DND-41 (cell line): ENCODE measurements around the gene PCID2.

ENCODE experiments used
- ATAC-seq: fragments of 200-7000 bp; cut with Tn5 transposase; 3 replicates; pipeline ENCODE4 v1.9.1; 2021; ENCODE audit warnings: low read depth; ENCODE audit not compliant: insufficient read depth
- DNase-seq: peaks from one replicate; pipeline ENCODE4 v3.0.0-alpha.2; 2020
- H2AFZ ChIP-seq: 2 replicates; pipeline ENCODE4 v1.6.0; 2012; ENCODE audit warnings: low read depth, low read length
- H3K27ac ChIP-seq: 2 replicates; pipeline ENCODE4 v1.5.1; 2012; ENCODE audit warnings: low read length, inconsistent platforms
- H3K27me3 ChIP-seq: fragments of 200-600 bp; sonication (generic); 2 replicates; pipeline ENCODE4 v1.6.0; 2012; ENCODE audit warnings: low read length, mild to moderate bottlenecking, inconsistent platforms; ENCODE audit not compliant: insufficient read depth, poor library complexity
- H3K36me3 ChIP-seq: 2 replicates; pipeline ENCODE4 v1.5.1; 2012; ENCODE audit warnings: low read length, inconsistent platforms; ENCODE audit not compliant: insufficient read depth
- H3K4me1 ChIP-seq: 2 replicates; pipeline ENCODE4 v1.5.1; 2012; ENCODE audit warnings: mild to moderate bottlenecking, low read length; ENCODE audit not compliant: insufficient read depth
- H3K4me2 ChIP-seq: 2 replicates; pipeline ENCODE4 v1.6.0; 2012; ENCODE audit warnings: mild to moderate bottlenecking, moderate library complexity, low read length, inconsistent platforms; ENCODE audit not compliant: insufficient read depth
- H3K4me3 ChIP-seq, 2 experiments: fragments of 200-600 bp in 1 of 2; shearing (Covaris generic) in 1 of 2; 2 replicates each; pipeline ENCODE4 v1.5.1; 2012 to 2016; ENCODE audit warnings: inconsistent platforms in 2 of 2, low read length in 2 of 2, mild to moderate bottlenecking in 2 of 2, low read depth in 1 of 2, moderate library complexity in 1 of 2
- H3K79me2 ChIP-seq: 2 replicates; pipeline ENCODE4 v1.6.0; 2012; ENCODE audit warnings: low read length, inconsistent platforms; ENCODE audit not compliant: insufficient read depth
- H3K9ac ChIP-seq: 2 replicates; pipeline ENCODE4 v1.6.0; 2012; ENCODE audit warnings: low read depth, mild to moderate bottlenecking, inconsistent platforms, low read length, moderate library complexity
- H3K9me3 ChIP-seq: 2 replicates; pipeline ENCODE4 v1.5.1; 2012; ENCODE audit warnings: low read length, moderate library complexity, mild to moderate bottlenecking, inconsistent platforms; ENCODE audit not compliant: insufficient read depth, severe bottlenecking
- H4K20me1 ChIP-seq: 2 replicates; pipeline ENCODE4 v1.6.0; 2012; ENCODE audit warnings: low read length; ENCODE audit not compliant: insufficient read depth
- EZH2 ChIP-seq: IDR thresholded peaks from 3 replicates; pipeline ENCODE4 v1.6.1; 2012; ENCODE audit warnings: borderline replicate concordance, low read depth, mild to moderate bottlenecking, moderate library complexity, low read length, inconsistent platforms; ENCODE audit not compliant: severe bottlenecking
- TF ChIP-seq, protein P1 (sequence below): IDR thresholded peaks from 2 replicates; pipeline ENCODE4 v1.5.1; 2012; ENCODE audit warnings: borderline replicate concordance, low read length, moderate library complexity, mild to moderate bottlenecking; ENCODE audit not compliant: poor library complexity, severe bottlenecking; ENCODE audit errors: extremely low read depth

The PCID2 gene

DNA sequence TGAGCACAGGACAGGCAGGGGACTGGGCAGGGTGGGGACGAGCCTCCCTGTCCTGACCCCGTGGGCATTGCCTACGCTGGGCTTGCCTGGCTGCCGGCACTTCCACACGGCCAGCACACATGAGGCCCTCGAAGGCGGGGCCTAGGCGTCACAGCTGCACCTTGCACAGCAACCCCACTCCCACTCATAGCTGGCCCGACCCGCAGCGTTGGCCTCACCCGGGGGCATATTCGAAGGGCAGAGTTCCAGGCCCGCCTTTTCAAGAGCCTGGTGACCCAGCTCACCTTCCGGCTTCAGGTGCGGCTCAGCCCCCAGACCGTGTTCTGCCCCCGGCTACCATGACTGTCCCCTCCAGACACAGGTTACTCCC lies 66.9 kb downstream of the PCID2 start:
- H3K4me2 ChIP-seq: no peak overlapping the region
- ATAC-seq: no peak
- DNase-seq: no peak
- H3K27ac ChIP-seq: no peak overlapping the region
- no peak overlapping the region for H3K9ac ChIP-seq
- TF ChIP-seq, protein P1, sequence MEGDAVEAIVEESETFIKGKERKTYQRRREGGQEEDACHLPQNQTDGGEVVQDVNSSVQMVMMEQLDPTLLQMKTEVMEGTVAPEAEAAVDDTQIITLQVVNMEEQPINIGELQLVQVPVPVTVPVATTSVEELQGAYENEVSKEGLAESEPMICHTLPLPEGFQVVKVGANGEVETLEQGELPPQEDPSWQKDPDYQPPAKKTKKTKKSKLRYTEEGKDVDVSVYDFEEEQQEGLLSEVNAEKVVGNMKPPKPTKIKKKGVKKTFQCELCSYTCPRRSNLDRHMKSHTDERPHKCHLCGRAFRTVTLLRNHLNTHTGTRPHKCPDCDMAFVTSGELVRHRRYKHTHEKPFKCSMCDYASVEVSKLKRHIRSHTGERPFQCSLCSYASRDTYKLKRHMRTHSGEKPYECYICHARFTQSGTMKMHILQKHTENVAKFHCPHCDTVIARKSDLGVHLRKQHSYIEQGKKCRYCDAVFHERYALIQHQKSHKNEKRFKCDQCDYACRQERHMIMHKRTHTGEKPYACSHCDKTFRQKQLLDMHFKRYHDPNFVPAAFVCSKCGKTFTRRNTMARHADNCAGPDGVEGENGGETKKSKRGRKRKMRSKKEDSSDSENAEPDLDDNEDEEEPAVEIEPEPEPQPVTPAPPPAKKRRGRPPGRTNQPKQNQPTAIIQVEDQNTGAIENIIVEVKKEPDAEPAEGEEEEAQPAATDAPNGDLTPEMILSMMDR: no peak
- TF ChIP-seq EZH2: no peak
- no peaks in the 10 kb centered on the region for H3K9me3 ChIP-seq
- no peaks in the 10 kb centered on the region for H3K36me3 ChIP-seq
- H3K4me3 ChIP-seq: no peak overlapping the region
- H3K79me2 ChIP-seq: no peaks in the 10 kb centered on the region
- no peaks in the 10 kb centered on the region for H3K4me1 ChIP-seq
- no peak overlapping the region for H2AFZ ChIP-seq
- H4K20me1 ChIP-seq: no peaks in the 10 kb centered on the region
- H3K27me3 ChIP-seq: peaks cover 7% of the 10 kb centered on the region

GRCh38 chr13:113140677-113141600 lies 67.5 kb downstream of the PCID2 start:
- Histone ChIP-seq H3K79me2 (no peaks in the 10 kb centered on the region), H3K9me3 (no peaks in the 10 kb centered on the region), H3K27me3 (peaks cover 7% of the 10 kb centered on the region), H3K4me3 (no peak overlapping the region), H4K20me1 (no peaks in the 10 kb centered on the region), H3K4me2 (no peak overlapping the region), H3K27ac (no peak overlapping the region), H3K36me3 (no peaks in the 10 kb centered on the region), H3K9ac (no peak overlapping the region), H2AFZ (no peak overlapping the region), H3K4me1 (no peaks in the 10 kb centered on the region)
- TF ChIP-seq, protein P1: no peak
- no peak for TF ChIP-seq EZH2
- ATAC-seq (no peak), DNase-seq (no peak)

DNA sequence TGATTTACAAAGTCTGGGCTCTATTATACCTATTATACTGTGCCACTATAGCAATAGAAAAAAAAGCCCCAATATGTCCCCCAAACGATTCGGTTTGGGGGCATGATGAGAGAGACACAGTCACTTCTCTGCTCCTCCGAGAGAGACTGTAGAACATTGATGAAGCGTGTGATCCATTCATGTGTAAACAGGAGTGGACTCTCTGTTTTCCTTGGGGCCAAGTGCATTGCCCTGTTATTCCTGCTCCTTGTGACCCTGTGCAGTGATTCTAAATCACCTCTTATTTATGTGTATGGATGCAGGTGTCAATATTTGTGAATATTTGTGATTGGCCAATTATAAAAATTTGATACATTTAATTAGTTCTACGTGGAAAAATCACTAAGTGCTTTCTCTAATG lies 68.9 kb downstream of the PCID2 start:
- Histone ChIP-seq H2AFZ (no peak overlapping the region), H3K4me2 (no peak overlapping the region)

More for the DNA sequence above, 68.9 kb downstream of the PCID2 start:
- Histone ChIP-seq H4K20me1 (no peaks in the 10 kb centered on the region), H3K79me2 (no peaks in the 10 kb centered on the region), H3K4me3 (no peak overlapping the region), H3K36me3 (no peaks in the 10 kb centered on the region), H3K27ac (no peak overlapping the region), H3K9me3 (no peaks in the 10 kb centered on the region), H3K9ac (no peak overlapping the region), H3K4me1 (no peaks in the 10 kb centered on the region), H3K27me3 (peaks cover 7% of the 10 kb centered on the region)
- no peak for TF ChIP-seq EZH2
- TF ChIP-seq, protein P1: no peak
- ATAC-seq: no peak
- no peak for DNase-seq
